Smooth muscle cell (in vitro differentiated cells): ENCODE measurements around the gene AREL1. TPM values are rescaled to one million over a fixed set of nuclear protein-coding genes. Genes with fewer than 3 reads are reported as not detected.

Experiments
- DNase-seq: peaks from one replicate; lab custom pipeline; 2025; ENCODE audit not compliant: unreplicated experiment; lab: John Stamatoyannopoulos, UW
- H2AFZ ChIP-seq: fragments of 200-600 bp; sonication (generic); 2 replicates; pipeline ENCODE4 v1.6.0; 2016; ENCODE audit warnings: antibody characterized with exemption, low read depth, mild to moderate bottlenecking
- H3F3A ChIP-seq: fragments of 200-600 bp; sonication (generic); 2 replicates; pipeline ENCODE4 v1.6.0; 2017; ENCODE audit warnings: antibody characterized with exemption, low read depth
- H3K27ac ChIP-seq: fragments of 200-600 bp; sonication (generic); 2 replicates; pipeline ENCODE4 v1.5.1; 2016; ENCODE audit warnings: low read depth, mild to moderate bottlenecking
- H3K27me3 ChIP-seq: fragments of 200-600 bp; sonication (generic); 2 replicates; pipeline ENCODE4 v1.6.1; 2016; ENCODE audit warnings: low read depth, mild to moderate bottlenecking
- H3K36me3 ChIP-seq: fragments of 200-600 bp; sonication (generic); 2 replicates; pipeline ENCODE4 v1.5.1; 2016; ENCODE audit warnings: low read depth
- H3K4me1 ChIP-seq: fragments of 200-600 bp; sonication (generic); 2 replicates; pipeline ENCODE4 v1.5.1; 2016; ENCODE audit warnings: low read depth
- H3K4me2 ChIP-seq: fragments of 200-600 bp; sonication (generic); 2 replicates; pipeline ENCODE4 v1.6.0; 2016; ENCODE audit warnings: mild to moderate bottlenecking
- H3K4me3 ChIP-seq: fragments of 200-600 bp; sonication (generic); 2 replicates; pipeline ENCODE4 v1.5.1; 2016; ENCODE audit warnings: mild to moderate bottlenecking
- H3K79me2 ChIP-seq: fragments of 200-600 bp; sonication (generic); 2 replicates; pipeline ENCODE4 v1.6.0; 2016; ENCODE audit warnings: low read depth, mild to moderate bottlenecking
- H3K9ac ChIP-seq: fragments of 200-600 bp; sonication (generic); 2 replicates; pipeline ENCODE4 v1.6.0; 2016; ENCODE audit warnings: low read depth
- H3K9me3 ChIP-seq: fragments of 200-600 bp; sonication (generic); replicated peaks from 2 replicates; pipeline ENCODE4 v1.5.1; 2016; ENCODE audit warnings: low read depth
- H4K20me1 ChIP-seq: fragments of 200-600 bp; sonication (generic); 2 replicates; pipeline ENCODE4 v1.6.0; 2016; ENCODE audit warnings: low read depth
- CTCF ChIP-seq: fragments of 200-600 bp; sonication (generic); IDR thresholded peaks from 2 replicates; pipeline ENCODE4 v1.5.1; 2017; ENCODE audit warnings: borderline replicate concordance, mild to moderate bottlenecking, antibody characterized with exemption; ENCODE audit not compliant: insufficient read depth, poor library complexity, severe bottlenecking
- WGBS: methylation state at CpG from one replicate; pipeline ENCODE4 v1.1.7; 2016; ENCODE audit warnings: low lambda C conversion rate; 5-methylcytosine and 5-hydroxymethylcytosine counted together
- polyA plus RNA-seq: library from polyadenylated mRNA; unstranded; fragments of >200 nt; fragmentation: Nextera tagmentation; extraction: Ambion mirVana; gene quantifications from 2 replicates; pipeline ENCODE4 v1.2.1, GENCODE V29; 2016
- total RNA-seq: library from RNA; depleted of rRNA; stranded (reverse); fragments of >200 nt; gene quantifications from 2 replicates; pipeline ENCODE4 v1.2.3, GENCODE V29; 2014

The AREL1 gene
- total and polyA plus RNA-seq, 2 experiments from 2014 or later, result 9.4 to 33.5 TPM

GRCh38 chr14:74683406-74683805 is 29.5 kb downstream of the AREL1 start:
- Histone ChIP-seq H3K79me2 (peaks cover 2% of the 10 kb centered on the region), H3K27ac (no peak overlapping the region), H3K36me3 (no peaks in the 10 kb centered on the region), H3K9me3 (no peaks in the 10 kb centered on the region), H3K27me3 (no peaks in the 10 kb centered on the region), H3K4me1 (no peaks in the 10 kb centered on the region), H3F3A (no peaks in the 10 kb centered on the region), H3K4me3 (no peak overlapping the region), H3K4me2 (no peak overlapping the region), H3K9ac (no peak overlapping the region), H4K20me1 (peaks cover 8% of the 10 kb centered on the region), H2AFZ (no peak overlapping the region)
- 97% methylated on average over 3 of the region's 3 CpGs for WGBS
- no peak for DNase-seq
- no peak for TF ChIP-seq CTCF

- Histone ChIP-seq H3K27me3 (no peaks in the 10 kb centered on the region), H3K9me3 (no peaks in the 10 kb centered on the region), H3K4me2 (no peak overlapping the region), H2AFZ (no peak overlapping the region), H3K79me2 (no peaks in the 10 kb centered on the region), H3K4me3 (no peak overlapping the region), H3F3A (no peaks in the 10 kb centered on the region), H3K9ac (no peak overlapping the region), H3K4me1 (no peaks in the 10 kb centered on the region), H3K36me3 (no peaks in the 10 kb centered on the region), H4K20me1 (peaks cover 8% of the 10 kb centered on the region), H3K27ac (no peak overlapping the region)
- TF ChIP-seq CTCF, result no peak
- DNase-seq, result no peak
- WGBS, result 94% methylated on average over 10 of the region's 10 CpGs
These were observed 30.5 kb downstream of the AREL1 start for GRCh38 chr14:74682169-74682952.

- Histone ChIP-seq H3K4me2 (no peak overlapping the region), H3K9me3 (no peaks in the 10 kb centered on the region), H3K27ac (no peak overlapping the region), H3K79me2 (no peaks in the 10 kb centered on the region), H3K36me3 (peaks cover 21% of the 10 kb centered on the region), H2AFZ (no peak overlapping the region), H3K27me3 (no peaks in the 10 kb centered on the region), H3K9ac (no peak overlapping the region), H3F3A (peaks cover 3% of the 10 kb centered on the region), H3K4me1 (no peaks in the 10 kb centered on the region), H4K20me1 (no peaks in the 10 kb centered on the region), H3K4me3 (no peak overlapping the region)
- no peak for TF ChIP-seq CTCF
- no peak for DNase-seq
These were observed 37.7 kb downstream of the AREL1 start for GRCh38 chr14:74675219-74675618.

GRCh38 chr14:74673768-74674167 is 39.1 kb downstream of the AREL1 start:
- Histone ChIP-seq H3K9me3 (no peaks in the 10 kb centered on the region), H3K27ac (no peak overlapping the region), H3K4me3 (no peak overlapping the region), H4K20me1 (no peaks in the 10 kb centered on the region), H3K27me3 (no peaks in the 10 kb centered on the region), H3K4me2 (no peak overlapping the region), H3F3A (peaks cover 3% of the 10 kb centered on the region), H2AFZ (no peak overlapping the region), H3K4me1 (no peaks in the 10 kb centered on the region), H3K79me2 (no peaks in the 10 kb centered on the region), H3K36me3 (peaks cover 21% of the 10 kb centered on the region), H3K9ac (no peak overlapping the region)
- no peak for DNase-seq
- TF ChIP-seq CTCF, result no peak
- WGBS, result 91% methylated on average over 4 of the region's 4 CpGs
